Vagina (tissue), 2 donors: ENCODE results near the gene ZNF543.

ENCODE experiments used
- POLR2A ChIP-seq, 2 donors: fragments of 450-650 bp; IDR thresholded peaks; one replicate each; pipeline ENCODE4 v1.6.1; 2017; ENCODE audit warnings: antibody characterized with exemption in 2 of 2, mild to moderate bottlenecking in 2 of 2, moderate library complexity in 2 of 2
- TF ChIP-seq, protein P1 (sequence below), 3 experiments: fragments of 450-650 bp in 2 of 3; fragments of 200-600 bp in 1 of 3; sonication (generic) in 1 of 3; IDR thresholded peaks; one replicate each; pipeline ENCODE4 v1.5.1; 2017 to 2019; ENCODE audit warnings: antibody characterized with exemption in 3 of 3, mild to moderate bottlenecking in 2 of 3, moderate library complexity in 2 of 3

GRCh38 chr19:57362419-57362818 lies 42.1 kb downstream of the ZNF543 start:
- TF ChIP-seq, protein P1, sequence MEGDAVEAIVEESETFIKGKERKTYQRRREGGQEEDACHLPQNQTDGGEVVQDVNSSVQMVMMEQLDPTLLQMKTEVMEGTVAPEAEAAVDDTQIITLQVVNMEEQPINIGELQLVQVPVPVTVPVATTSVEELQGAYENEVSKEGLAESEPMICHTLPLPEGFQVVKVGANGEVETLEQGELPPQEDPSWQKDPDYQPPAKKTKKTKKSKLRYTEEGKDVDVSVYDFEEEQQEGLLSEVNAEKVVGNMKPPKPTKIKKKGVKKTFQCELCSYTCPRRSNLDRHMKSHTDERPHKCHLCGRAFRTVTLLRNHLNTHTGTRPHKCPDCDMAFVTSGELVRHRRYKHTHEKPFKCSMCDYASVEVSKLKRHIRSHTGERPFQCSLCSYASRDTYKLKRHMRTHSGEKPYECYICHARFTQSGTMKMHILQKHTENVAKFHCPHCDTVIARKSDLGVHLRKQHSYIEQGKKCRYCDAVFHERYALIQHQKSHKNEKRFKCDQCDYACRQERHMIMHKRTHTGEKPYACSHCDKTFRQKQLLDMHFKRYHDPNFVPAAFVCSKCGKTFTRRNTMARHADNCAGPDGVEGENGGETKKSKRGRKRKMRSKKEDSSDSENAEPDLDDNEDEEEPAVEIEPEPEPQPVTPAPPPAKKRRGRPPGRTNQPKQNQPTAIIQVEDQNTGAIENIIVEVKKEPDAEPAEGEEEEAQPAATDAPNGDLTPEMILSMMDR (IDR thresholded peaks at IDR 0.05): no peak
- no peak for TF ChIP-seq POLR2A (IDR thresholded peaks at IDR 0.05)
